AG04449 (cell line): ENCODE results near the gene SMYD3.

ENCODE experiments used
- CTCF ChIA-PET: fragments of 350-600 bp; formaldehyde crosslinking; extraction: SDS; loops from one replicate; lab custom pipeline; 2021; ENCODE audit warnings: antibody characterized with exemption; lab: Yijun Ruan, JAX
- POLR2A ChIA-PET: fragments of 400-600, 350-600 bp; formaldehyde crosslinking; extraction: SDS; loops from one replicate; lab custom pipeline; 2020; ENCODE audit warnings: antibody characterized with exemption, inconsistent platforms; lab: Yijun Ruan, JAX
- DNase-seq: peaks from one replicate; pipeline ENCODE4 v3.0.0-alpha.2; 2010; ENCODE audit warnings: low read depth, low spot score
- H3K4me3 ChIP-seq: 2 replicates; pipeline ENCODE4 v1.5.1; 2011; ENCODE audit warnings: low read depth, mild to moderate bottlenecking, control low read depth, low read length
- TF ChIP-seq, protein P1 (sequence below): IDR thresholded peaks from one replicate; pipeline ENCODE4 v1.5.1; 2011; ENCODE audit warnings: mild to moderate bottlenecking, moderate library complexity, low read length, control low read depth, inconsistent platforms; ENCODE audit not compliant: insufficient read depth; ENCODE audit errors: missing control alignments

SMYD3 gene

DNA sequence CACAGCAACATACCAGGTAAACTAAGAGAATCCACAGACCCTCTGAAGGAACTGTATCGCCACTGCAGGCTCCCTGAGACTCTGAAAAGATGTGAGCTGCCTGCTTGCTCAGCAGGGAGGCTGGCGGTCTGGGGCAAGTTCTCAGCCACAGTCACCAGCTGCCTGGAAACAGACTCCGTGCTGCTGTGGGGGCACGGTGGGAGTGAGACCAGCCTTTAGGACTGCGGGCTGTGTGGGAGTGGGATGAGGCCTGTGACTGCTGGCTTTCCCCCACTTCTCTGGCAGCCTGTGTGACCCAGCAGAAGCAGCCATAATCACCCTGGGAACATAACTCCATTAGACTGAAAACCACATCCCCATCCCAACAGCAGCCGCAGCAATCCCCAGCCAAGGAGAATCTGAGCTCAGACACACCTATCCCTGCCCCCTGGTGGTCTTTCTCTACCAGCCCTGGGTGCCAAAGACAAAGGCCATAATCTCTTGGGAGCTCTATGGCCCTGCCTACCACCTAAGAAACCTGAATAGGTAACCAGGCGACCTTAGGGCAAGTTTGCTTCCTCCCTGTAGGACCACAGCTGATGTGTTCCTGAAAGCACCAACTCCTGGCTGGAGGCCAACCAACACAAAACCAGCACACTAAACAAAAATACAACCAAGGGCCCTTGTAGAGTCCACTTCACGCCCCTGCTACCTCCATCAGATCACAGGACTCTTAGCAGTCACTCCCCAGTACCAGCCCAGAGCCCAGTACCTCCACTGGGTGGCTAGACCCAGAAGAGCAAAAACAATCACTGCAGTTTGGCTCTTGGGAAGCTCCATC lies 151.5 kb downstream of the SMYD3 start:
- ChIA-PET POLR2A (no interaction called here), CTCF (interaction anchor here (1.0 to 1.3 kb wide), 3 partner anchors 11 to 25 kb away, joined by 3 read pairs; no protein-coding TSS in a partner anchor)
- DNase-seq = no peak
- no peak overlapping the region for H3K4me3 ChIP-seq
- TF ChIP-seq, protein P1, sequence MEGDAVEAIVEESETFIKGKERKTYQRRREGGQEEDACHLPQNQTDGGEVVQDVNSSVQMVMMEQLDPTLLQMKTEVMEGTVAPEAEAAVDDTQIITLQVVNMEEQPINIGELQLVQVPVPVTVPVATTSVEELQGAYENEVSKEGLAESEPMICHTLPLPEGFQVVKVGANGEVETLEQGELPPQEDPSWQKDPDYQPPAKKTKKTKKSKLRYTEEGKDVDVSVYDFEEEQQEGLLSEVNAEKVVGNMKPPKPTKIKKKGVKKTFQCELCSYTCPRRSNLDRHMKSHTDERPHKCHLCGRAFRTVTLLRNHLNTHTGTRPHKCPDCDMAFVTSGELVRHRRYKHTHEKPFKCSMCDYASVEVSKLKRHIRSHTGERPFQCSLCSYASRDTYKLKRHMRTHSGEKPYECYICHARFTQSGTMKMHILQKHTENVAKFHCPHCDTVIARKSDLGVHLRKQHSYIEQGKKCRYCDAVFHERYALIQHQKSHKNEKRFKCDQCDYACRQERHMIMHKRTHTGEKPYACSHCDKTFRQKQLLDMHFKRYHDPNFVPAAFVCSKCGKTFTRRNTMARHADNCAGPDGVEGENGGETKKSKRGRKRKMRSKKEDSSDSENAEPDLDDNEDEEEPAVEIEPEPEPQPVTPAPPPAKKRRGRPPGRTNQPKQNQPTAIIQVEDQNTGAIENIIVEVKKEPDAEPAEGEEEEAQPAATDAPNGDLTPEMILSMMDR = no peak

- ChIA-PET POLR2A (no interaction called here), CTCF (interaction anchor here (1.4 kb wide), 1 partner anchor 10 kb away, joined by 4 read pairs; no protein-coding TSS in a partner anchor)
- TF ChIP-seq, protein P1 = no peak
- no peak for DNase-seq
- no peak overlapping the region for H3K4me3 ChIP-seq
Observed at GRCh38 chr1:246351721-246352120, 155.4 kb downstream of the SMYD3 start.

- H3K4me3 ChIP-seq = no peak overlapping the region
- TF ChIP-seq, protein P1 = no peak
- CTCF ChIA-PET = no interaction called here
- POLR2A ChIA-PET = no interaction called here
- DNase-seq = no peak
Observed at GRCh38 chr1:246350745-246351144, 156.3 kb downstream of the SMYD3 start.

DNA sequence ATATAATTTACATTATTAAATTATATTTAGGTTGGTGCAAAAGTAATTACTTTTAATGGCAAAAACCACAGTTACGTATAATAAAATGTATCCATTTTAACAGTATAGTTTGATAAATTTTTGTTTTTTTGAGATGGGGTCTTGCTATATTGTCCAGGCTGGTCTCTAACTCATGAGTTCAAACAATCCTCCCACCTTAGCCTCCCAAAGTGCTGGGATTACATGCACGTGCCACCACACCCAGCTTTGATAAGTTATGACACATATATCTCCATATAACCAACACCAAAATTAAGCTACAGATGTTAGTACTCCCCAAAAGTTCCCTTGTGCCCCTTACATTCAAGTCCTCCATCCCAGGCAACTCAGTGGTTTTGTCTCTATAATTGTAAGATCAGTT lies 163.1 kb downstream of the SMYD3 start:
- DNase-seq = no peak
- ChIA-PET POLR2A (no interaction called here), CTCF (no interaction called here)
- no peak overlapping the region for H3K4me3 ChIP-seq
- TF ChIP-seq, protein P1 = no peak

GRCh38 chr1:246343251-246343650 lies 163.8 kb downstream of the SMYD3 start:
- ChIA-PET CTCF (interaction anchor here (1.3 to 1.4 kb wide), 2 partner anchors 11 to 12 kb away, joined by 3 read pairs; no protein-coding TSS in a partner anchor), POLR2A (no interaction called here)
- TF ChIP-seq, protein P1 = no peak
- no peak for DNase-seq
- no peak overlapping the region for H3K4me3 ChIP-seq

DNA sequence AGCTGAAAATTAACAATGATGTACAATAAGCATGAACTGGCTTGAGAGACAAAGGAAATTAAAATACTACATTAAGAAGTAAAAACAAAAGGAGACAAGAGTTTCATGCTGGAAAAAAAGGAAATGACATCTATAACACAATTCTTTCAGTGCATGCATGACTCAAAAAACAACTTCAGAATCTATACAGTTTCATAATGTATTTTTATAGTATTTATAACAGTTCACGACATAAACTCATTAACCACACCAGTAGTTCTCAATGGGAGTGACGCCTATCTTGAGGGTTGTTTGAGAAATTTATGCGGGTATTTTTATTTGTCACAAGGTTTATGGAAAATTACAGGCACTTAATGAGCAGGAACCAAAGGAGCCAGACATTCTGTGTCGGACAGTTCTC lies 168.5 kb downstream of the SMYD3 start:
- ChIA-PET POLR2A (no interaction called here), CTCF (no interaction called here)
- H3K4me3 ChIP-seq = no peak overlapping the region
- TF ChIP-seq, protein P1 = no peak
- no peak for DNase-seq
